Measurements from ENCODE around the gene QRSL1.

QRSL1 gene

DNA sequence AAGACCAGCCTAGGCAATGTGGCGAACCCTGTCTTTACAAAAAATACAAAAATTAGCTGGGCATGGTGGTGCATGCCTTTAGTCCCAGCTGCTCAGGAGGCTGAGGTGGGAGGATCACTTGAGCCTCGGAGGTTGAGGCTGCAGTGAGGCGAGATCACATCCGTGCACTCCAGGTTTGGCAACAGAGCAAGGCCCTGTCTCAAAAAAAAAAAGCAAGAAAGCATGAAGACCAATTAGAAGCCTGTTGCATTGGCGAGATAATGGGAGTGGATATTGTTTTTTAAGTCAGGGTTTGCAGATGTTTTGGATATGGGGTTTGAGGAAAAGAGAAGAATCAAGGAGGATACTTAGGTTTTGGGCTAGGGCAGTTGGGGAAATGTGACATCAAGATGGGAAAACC is 5.2 kb downstream of the QRSL1 start:
- 100% methylated on average over 1 of the region's 5 CpGs for WGBS (ENCODE audit: extremely low coverage, insufficient coverage, low lambda C conversion rate)
- H2BK15ac ChIP-seq (replicated peaks; ENCODE audit: low read depth), result no peak overlapping the region
- no peak overlapping the region for H3K4ac ChIP-seq (ENCODE audit: low read depth, low read length)
- peaks cover 27% of the 10 kb centered on the region for H3K79me2 ChIP-seq (ENCODE audit: control insufficient read depth, insufficient read depth, low read length)
- no peak overlapping the region for H2AK5ac ChIP-seq (ENCODE audit: low read length)
- H3K4me3 ChIP-seq (ENCODE audit: low read length), result no peak overlapping the region
- no peak overlapping the region for H3K23ac ChIP-seq (ENCODE audit: low read length)
- no peaks in the 10 kb centered on the region for H3K36me3 ChIP-seq (ENCODE audit: control insufficient read depth, insufficient read depth, low read length)
- peaks cover 14% of the 10 kb centered on the region for H3K79me1 ChIP-seq (ENCODE audit: low read length)
- H3K56ac ChIP-seq (ENCODE audit: low read length), result no peak overlapping the region
- no peak overlapping the region for H3K27ac ChIP-seq (ENCODE audit: low read depth, low read length)
- H3K4me1 ChIP-seq (ENCODE audit: control insufficient read depth, low read depth, low read length), result no peaks in the 10 kb centered on the region
- no peak for DNase-seq
- no peaks in the 10 kb centered on the region for H3K27me3 ChIP-seq (ENCODE audit: insufficient read depth, low read length, poor library complexity)
- H4K8ac ChIP-seq (ENCODE audit: low read depth, low read length), result no peak overlapping the region
- no peak overlapping the region for H4K5ac ChIP-seq (ENCODE audit: low read length)
- no peak overlapping the region for H3K9ac ChIP-seq (ENCODE audit: low read length)
- no peak overlapping the region for H2BK5ac ChIP-seq (ENCODE audit: low read length)
- no peak overlapping the region for H3K18ac ChIP-seq (ENCODE audit: low read length)
- H3K4me2 ChIP-seq (ENCODE audit: low read length), result no peak overlapping the region
- no peak overlapping the region for H2BK120ac ChIP-seq (ENCODE audit: low read depth, low read length)

DNA sequence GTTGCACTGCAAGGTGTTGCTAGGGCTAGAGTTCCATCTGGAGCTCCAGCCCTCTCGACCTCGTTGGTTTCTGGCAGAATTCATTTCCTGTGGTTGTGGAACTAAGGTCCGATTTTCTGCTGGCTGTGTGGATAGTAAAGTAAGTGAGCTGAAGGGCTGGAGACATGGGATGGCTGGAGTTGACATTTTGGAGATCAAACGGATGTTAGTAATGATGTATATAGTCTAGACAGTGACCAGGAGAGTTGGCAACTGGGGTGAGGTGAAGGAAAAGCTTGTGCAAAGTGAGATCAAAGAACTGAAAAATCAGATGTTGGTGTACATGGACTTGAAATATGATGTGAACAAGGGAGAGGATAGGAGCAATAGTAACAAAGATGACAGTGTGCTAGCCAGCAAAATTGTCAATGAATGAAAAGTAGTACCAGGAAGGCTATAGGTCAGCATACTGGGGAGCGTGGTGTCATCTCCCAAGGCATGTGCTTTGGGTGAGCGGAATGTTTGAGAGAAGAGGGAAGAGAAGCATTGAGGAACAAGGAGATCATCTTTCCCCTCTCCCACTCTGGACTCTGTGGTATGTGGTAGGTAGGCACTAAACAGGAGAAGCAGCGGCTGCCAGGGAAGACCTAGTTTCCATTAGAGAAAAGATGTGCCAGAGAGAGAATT is 7.8 kb downstream of the QRSL1 start:
- no CpG with 5 or more reads among the region's 7 CpGs for WGBS (ENCODE audit: extremely low coverage, insufficient coverage, low lambda C conversion rate)
- Histone ChIP-seq H3K4me1 (ENCODE audit: control insufficient read depth, low read depth, low read length) (no peaks in the 10 kb centered on the region), H3K79me1 (ENCODE audit: low read length) (peaks cover 16% of the 10 kb centered on the region)

DNA sequence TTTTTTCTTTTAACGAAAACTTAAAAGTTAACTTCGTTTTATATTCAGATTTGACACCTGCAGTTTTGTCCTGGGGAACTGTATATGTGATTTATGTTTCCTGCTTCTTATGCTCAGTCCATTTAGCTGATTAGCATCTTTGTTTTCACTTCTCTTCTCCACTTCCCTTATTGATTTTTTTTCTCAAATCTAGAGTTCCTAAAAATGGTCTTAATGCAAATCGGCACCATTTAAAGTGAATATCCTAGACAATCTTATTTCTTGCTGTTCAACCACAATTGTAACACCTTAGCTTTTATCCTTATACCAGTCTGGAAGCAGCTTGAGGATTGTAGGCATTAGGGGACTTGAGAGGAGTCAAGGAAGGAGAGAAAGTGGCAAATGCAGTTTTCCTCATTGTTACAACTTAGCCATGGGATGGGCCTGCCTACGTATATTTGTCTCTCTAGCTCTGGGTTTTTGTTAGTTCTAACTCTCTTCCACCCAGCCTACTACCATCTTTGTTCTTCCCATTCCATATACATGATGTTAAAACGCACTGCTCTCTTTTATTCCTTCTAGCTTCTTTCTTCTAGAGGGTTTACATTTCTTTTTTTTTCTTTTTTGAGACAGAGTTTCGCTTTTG is 8.5 kb downstream of the QRSL1 start:
- H3K4me3 ChIP-seq (ENCODE audit: low read length), result no peak overlapping the region
- WGBS (ENCODE audit: extremely low coverage, insufficient coverage, low lambda C conversion rate), result no CpG with 5 or more reads among the region's 6 CpGs
- no peaks in the 10 kb centered on the region for H3K27me3 ChIP-seq (ENCODE audit: insufficient read depth, low read length, poor library complexity)
- no peak for DNase-seq
- no peak overlapping the region for H2BK15ac ChIP-seq (replicated peaks; ENCODE audit: low read depth)
- no peak overlapping the region for H3K9ac ChIP-seq (ENCODE audit: low read length)
- H3K79me2 ChIP-seq (ENCODE audit: control insufficient read depth, insufficient read depth, low read length), result peaks cover 17% of the 10 kb centered on the region
- H3K18ac ChIP-seq (ENCODE audit: low read length), result no peak overlapping the region
- no peak overlapping the region for H2BK5ac ChIP-seq (ENCODE audit: low read length)
- no peak overlapping the region for H3K4me2 ChIP-seq (ENCODE audit: low read length)
- no peak overlapping the region for H2BK120ac ChIP-seq (ENCODE audit: low read depth, low read length)
- no peak overlapping the region for H2AK5ac ChIP-seq (ENCODE audit: low read length)
- no peak overlapping the region for H3K23ac ChIP-seq (ENCODE audit: low read length)
- H3K27ac ChIP-seq (ENCODE audit: low read depth, low read length), result no peak overlapping the region
- H4K5ac ChIP-seq (ENCODE audit: low read length), result no peak overlapping the region
- no peaks in the 10 kb centered on the region for H3K36me3 ChIP-seq (ENCODE audit: control insufficient read depth, insufficient read depth, low read length)
- H3K4me1 ChIP-seq (ENCODE audit: control insufficient read depth, low read depth, low read length), result no peaks in the 10 kb centered on the region
- no peak overlapping the region for H3K4ac ChIP-seq (ENCODE audit: low read depth, low read length)
- H3K56ac ChIP-seq (ENCODE audit: low read length), result no peak overlapping the region
- H4K8ac ChIP-seq (ENCODE audit: low read depth, low read length), result no peak overlapping the region
- H3K79me1 ChIP-seq (ENCODE audit: low read length), result peaks cover 16% of the 10 kb centered on the region

More for the DNA sequence above, 7.8 kb downstream of the QRSL1 start:
- H3K4ac ChIP-seq (ENCODE audit: low read depth, low read length), result no peak overlapping the region
- no peaks in the 10 kb centered on the region for H3K27me3 ChIP-seq (ENCODE audit: insufficient read depth, low read length, poor library complexity)
- no peak overlapping the region for H3K27ac ChIP-seq (ENCODE audit: low read depth, low read length)
- H3K36me3 ChIP-seq (ENCODE audit: control insufficient read depth, insufficient read depth, low read length), result no peaks in the 10 kb centered on the region
- H3K23ac ChIP-seq (ENCODE audit: low read length), result no peak overlapping the region
- H3K9ac ChIP-seq (ENCODE audit: low read length), result no peak overlapping the region
- no peak overlapping the region for H3K4me3 ChIP-seq (ENCODE audit: low read length)
- no peak overlapping the region for H4K8ac ChIP-seq (ENCODE audit: low read depth, low read length)
- peaks cover 17% of the 10 kb centered on the region for H3K79me2 ChIP-seq (ENCODE audit: control insufficient read depth, insufficient read depth, low read length)
- no peak overlapping the region for H2AK5ac ChIP-seq (ENCODE audit: low read length)
- no peak overlapping the region for H2BK5ac ChIP-seq (ENCODE audit: low read length)
- no peak overlapping the region for H2BK120ac ChIP-seq (ENCODE audit: low read depth, low read length)
- H3K4me2 ChIP-seq (ENCODE audit: low read length), result no peak overlapping the region
- H3K56ac ChIP-seq (ENCODE audit: low read length), result no peak overlapping the region
- H3K18ac ChIP-seq (ENCODE audit: low read length), result no peak overlapping the region
- peak; percentile 11 for DNase-seq
- no peak overlapping the region for H4K5ac ChIP-seq (ENCODE audit: low read length)
- H2BK15ac ChIP-seq (replicated peaks; ENCODE audit: low read depth), result no peak overlapping the region

DNA sequence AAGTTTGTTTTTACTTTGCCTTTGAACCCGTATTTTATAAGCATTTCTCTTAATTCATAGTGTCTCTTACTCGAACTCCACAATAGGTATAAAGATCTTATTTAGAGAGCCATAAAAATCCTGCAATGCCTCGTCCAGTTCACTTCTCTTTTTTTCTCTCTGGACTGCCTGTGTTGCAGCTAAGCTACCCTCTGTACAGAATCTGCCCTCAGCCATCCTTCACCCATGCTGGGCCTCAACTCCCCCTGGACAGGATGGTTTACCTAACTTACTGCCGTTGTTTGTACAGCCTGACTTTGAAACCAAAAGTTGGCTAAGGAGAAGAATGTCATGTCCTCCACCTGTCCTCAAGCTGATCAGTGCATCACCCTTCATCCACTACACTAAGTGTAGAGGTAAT is 10.4 kb downstream of the QRSL1 start:
- H2BK15ac ChIP-seq (replicated peaks; ENCODE audit: low read depth), result no peak overlapping the region
- no peak overlapping the region for H3K18ac ChIP-seq (ENCODE audit: low read length)
- no peak overlapping the region for H3K27ac ChIP-seq (ENCODE audit: low read depth, low read length)
- no peak overlapping the region for H3K4me3 ChIP-seq (ENCODE audit: low read length)
- H3K27me3 ChIP-seq (ENCODE audit: insufficient read depth, low read length, poor library complexity), result no peaks in the 10 kb centered on the region
- no peak overlapping the region for H2AK5ac ChIP-seq (ENCODE audit: low read length)
- H3K9ac ChIP-seq (ENCODE audit: low read length), result no peak overlapping the region
- no peak for DNase-seq
- H3K4ac ChIP-seq (ENCODE audit: low read depth, low read length), result no peak overlapping the region
- no peak overlapping the region for H2BK120ac ChIP-seq (ENCODE audit: low read depth, low read length)
- H3K36me3 ChIP-seq (ENCODE audit: control insufficient read depth, insufficient read depth, low read length), result no peaks in the 10 kb centered on the region
- H4K5ac ChIP-seq (ENCODE audit: low read length), result no peak overlapping the region
- H3K4me2 ChIP-seq (ENCODE audit: low read length), result no peak overlapping the region
- H3K79me1 ChIP-seq (ENCODE audit: low read length), result peaks cover 13% of the 10 kb centered on the region
- H2BK5ac ChIP-seq (ENCODE audit: low read length), result no peak overlapping the region
- WGBS (ENCODE audit: extremely low coverage, insufficient coverage, low lambda C conversion rate), result no CpG with 5 or more reads among the region's 4 CpGs
- H3K23ac ChIP-seq (ENCODE audit: low read length), result no peak overlapping the region
- peaks cover 12% of the 10 kb centered on the region for H3K79me2 ChIP-seq (ENCODE audit: control insufficient read depth, insufficient read depth, low read length)
- H3K4me1 ChIP-seq (ENCODE audit: control insufficient read depth, low read depth, low read length), result no peaks in the 10 kb centered on the region
- H4K8ac ChIP-seq (ENCODE audit: low read depth, low read length), result no peak overlapping the region
- H3K56ac ChIP-seq (ENCODE audit: low read length), result no peak overlapping the region

DNA sequence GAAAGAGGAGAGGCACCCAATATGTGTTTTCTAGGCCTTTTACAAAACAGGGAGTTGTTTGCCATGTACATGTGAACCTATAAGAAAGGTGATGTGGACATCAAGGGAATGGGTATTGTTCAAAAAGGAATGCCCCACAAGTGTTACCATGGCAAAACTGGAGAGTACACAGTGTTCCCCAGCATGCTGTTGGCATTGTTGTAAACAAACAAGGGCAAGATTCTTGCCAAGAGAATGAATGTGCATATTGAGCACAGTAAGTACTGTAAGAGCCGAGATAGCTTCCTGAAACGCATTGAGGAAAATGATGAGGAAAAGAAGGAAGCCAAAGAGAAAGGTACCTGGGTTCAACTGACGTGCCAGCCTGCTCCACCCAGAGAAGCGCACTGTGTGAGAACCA is 13.1 kb downstream of the QRSL1 start:
- Histone ChIP-seq H3K18ac (ENCODE audit: low read length) (no peak overlapping the region), H2BK15ac (replicated peaks; ENCODE audit: low read depth) (no peak overlapping the region), H3K79me1 (ENCODE audit: low read length) (peaks cover 5% of the 10 kb centered on the region), H2BK120ac (ENCODE audit: low read depth, low read length) (no peak overlapping the region), H3K4me1 (ENCODE audit: control insufficient read depth, low read depth, low read length) (no peaks in the 10 kb centered on the region), H3K56ac (ENCODE audit: low read length) (no peak overlapping the region), H2BK5ac (ENCODE audit: low read length) (no peak overlapping the region), H3K9ac (ENCODE audit: low read length) (no peak overlapping the region), H3K36me3 (ENCODE audit: control insufficient read depth, insufficient read depth, low read length) (no peaks in the 10 kb centered on the region), H3K27ac (ENCODE audit: low read depth, low read length) (no peak overlapping the region), H3K27me3 (ENCODE audit: insufficient read depth, low read length, poor library complexity) (no peaks in the 10 kb centered on the region), H3K79me2 (ENCODE audit: control insufficient read depth, insufficient read depth, low read length) (peaks cover 4% of the 10 kb centered on the region), H3K23ac (ENCODE audit: low read length) (no peak overlapping the region), H2AK5ac (ENCODE audit: low read length) (no peak overlapping the region), H3K4me3 (ENCODE audit: low read length) (no peak overlapping the region), H3K4me2 (ENCODE audit: low read length) (no peak overlapping the region), H4K5ac (ENCODE audit: low read length) (no peak overlapping the region), H3K4ac (ENCODE audit: low read depth, low read length) (no peak overlapping the region), H4K8ac (ENCODE audit: low read depth, low read length) (no peak overlapping the region)
- WGBS (ENCODE audit: extremely low coverage, insufficient coverage, low lambda C conversion rate), result no CpG with 5 or more reads among the region's 4 CpGs
- no peak for DNase-seq

DNA sequence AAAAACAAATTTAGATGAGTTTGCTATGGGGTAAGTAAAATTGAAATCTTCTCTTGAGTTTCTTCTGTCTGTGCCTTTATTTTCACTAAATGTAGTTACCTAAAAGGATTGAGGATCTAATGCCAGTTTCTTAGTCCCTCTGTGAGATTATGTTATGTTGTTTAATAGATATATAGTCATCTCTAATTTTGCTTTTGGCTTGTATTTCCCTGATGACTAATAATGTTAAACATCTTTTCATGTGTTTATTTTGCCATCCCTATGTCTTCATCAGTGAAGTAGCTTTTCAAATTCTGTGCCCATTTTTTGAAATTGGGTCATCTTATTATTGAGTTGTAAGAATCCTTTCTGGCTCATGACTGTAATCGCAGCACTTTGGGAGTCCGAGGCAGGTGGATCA is 13.7 kb downstream of the QRSL1 start:
- no peak for DNase-seq
- Histone ChIP-seq H3K9ac (ENCODE audit: low read length) (no peak overlapping the region), H2AK5ac (ENCODE audit: low read length) (no peak overlapping the region), H3K56ac (ENCODE audit: low read length) (no peak overlapping the region), H2BK120ac (ENCODE audit: low read depth, low read length) (no peak overlapping the region), H4K5ac (ENCODE audit: low read length) (no peak overlapping the region), H3K27me3 (ENCODE audit: insufficient read depth, low read length, poor library complexity) (no peaks in the 10 kb centered on the region), H3K4me1 (ENCODE audit: control insufficient read depth, low read depth, low read length) (no peaks in the 10 kb centered on the region), H3K79me2 (ENCODE audit: control insufficient read depth, insufficient read depth, low read length) (peaks cover 4% of the 10 kb centered on the region), H3K79me1 (ENCODE audit: low read length) (peaks cover 5% of the 10 kb centered on the region), H3K4me3 (ENCODE audit: low read length) (no peak overlapping the region), H2BK5ac (ENCODE audit: low read length) (no peak overlapping the region), H3K4me2 (ENCODE audit: low read length) (no peak overlapping the region), H3K27ac (ENCODE audit: low read depth, low read length) (no peak overlapping the region), H3K4ac (ENCODE audit: low read depth, low read length) (no peak overlapping the region), H3K36me3 (ENCODE audit: control insufficient read depth, insufficient read depth, low read length) (no peaks in the 10 kb centered on the region), H3K18ac (ENCODE audit: low read length) (no peak overlapping the region), H3K23ac (ENCODE audit: low read length) (no peak overlapping the region), H2BK15ac (replicated peaks; ENCODE audit: low read depth) (no peak overlapping the region), H4K8ac (ENCODE audit: low read depth, low read length) (no peak overlapping the region)
- no CpG with 5 or more reads among the region's 2 CpGs for WGBS (ENCODE audit: extremely low coverage, insufficient coverage, low lambda C conversion rate)
